Measurements from ENCODE around the gene UBE2J2. TPM values are rescaled to one million over a fixed set of nuclear protein-coding genes. Genes with fewer than 3 reads are reported as not detected.

Gene UBE2J2
- polyA plus RNA-seq, 2 of the 4 experiments (the other 2 are of a cell fraction) = 21.2 to 36.2 TPM

- DNase-seq (ENCODE audit: low read depth in 1 of 2, low spot score in 1 of 2) = no peak
- no peak for FAIRE-seq
- no peak overlapping the region for H3K4me2 ChIP-seq
- peak in 1 of 2 experiments; percentile 12; a peak in 3 of 6 replicates for ATAC-seq
- no peak overlapping the region for H3K27ac ChIP-seq
- TF ChIP-seq MAZ (IDR thresholded peaks at IDR 0.05; ENCODE audit: borderline replicate concordance, low read depth, low read length) (no peak), REST (IDR thresholded peaks at IDR 0.05) (no peak), FOSL2 (IDR thresholded peaks at IDR 0.05) (no peak), FOSL2 (CRISPR knock-in tag; IDR thresholded peaks at IDR 0.05) (no peak), HOXA7 (CRISPR knock-in tag; IDR thresholded peaks at IDR 0.05) (no peak), MYC (IDR thresholded peaks at IDR 0.05; ENCODE audit: borderline replicate concordance, low read length) (no peak), CHD2 (IDR thresholded peaks at IDR 0.05; ENCODE audit: low read length, partially characterized antibody) (no peak), MAFK (IDR thresholded peaks at IDR 0.05; ENCODE audit: partially characterized antibody) (no peak), EP300 (IDR thresholded peaks at IDR 0.05) (no peak), POLR2AphosphoS2 (conservative IDR thresholded peaks at IDR 0.05; ENCODE audit: low read length) (no peak), ZC3H11A (IDR thresholded peaks at IDR 0.05) (no peak), JUN (IDR thresholded peaks at IDR 0.05) (no peak), GATA3 (IDR thresholded peaks at IDR 0.05; ENCODE audit: borderline replicate concordance) (no peak), BCL3 (IDR thresholded peaks at IDR 0.05) (no peak), EHMT2 (IDR thresholded peaks at IDR 0.05; ENCODE audit: low read depth) (no peak), USF2 (IDR thresholded peaks at IDR 0.05) (no peak), NPAS2 (CRISPR knock-in tag; IDR thresholded peaks at IDR 0.05; ENCODE audit: borderline replicate concordance) (no peak), NR3C1 (IDR thresholded peaks at IDR 0.05) (no peak)
- peaks cover 3% of the 10 kb centered on the region; the same call in 1 of the 3 replicates for H3K4me1 ChIP-seq
- ChIA-PET CTCF (interaction anchor here (1.2 kb wide), 1 partner anchor 12 kb away, joined by 3 read pairs; no protein-coding TSS in a partner anchor), POLR2A (no interaction called here)
- H3K4me3 ChIP-seq = no peak overlapping the region
- 66% methylated on average over 14 of the region's 19 CpGs for WGBS (ENCODE audit: missing lambda C conversion rate)
- no peaks in the 10 kb centered on the region for H3K9me3 ChIP-seq
These were observed 68.5 kb downstream of the UBE2J2 start for GRCh38 chr1:1204998-1205768.

- peaks cover 3% of the 10 kb centered on the region; the same call in 1 of the 3 replicates for H3K4me1 ChIP-seq
- WGBS (ENCODE audit: missing lambda C conversion rate) = no CpG with 5 or more reads among the region's 8 CpGs
- CTCF ChIA-PET = interaction anchor here (1.2 kb wide), 1 partner anchor 13 kb away, joined by 3 read pairs; no protein-coding TSS in a partner anchor
- H3K9me3 ChIP-seq = no peaks in the 10 kb centered on the region
- no peak overlapping the region for H3K27ac ChIP-seq
- no peak for FAIRE-seq
- no peak for DNase-seq (ENCODE audit: low read depth in 1 of 2, low spot score in 1 of 2)
- ATAC-seq = no peak
- POLR2A ChIA-PET = no interaction called here
- no peak overlapping the region for H3K4me3 ChIP-seq
- H3K4me2 ChIP-seq = no peak overlapping the region
- TF ChIP-seq POLR2AphosphoS2 (conservative IDR thresholded peaks at IDR 0.05; ENCODE audit: low read length) = no peak
- TF ChIP-seq CEBPB (IDR thresholded peaks at IDR 0.05) = no peak
- TF ChIP-seq MAFK (IDR thresholded peaks at IDR 0.05; ENCODE audit: partially characterized antibody) = no peak
- TF ChIP-seq TFCP2L1 (CRISPR knock-in tag; IDR thresholded peaks at IDR 0.05) = no peak
- no peak for TF ChIP-seq HDAC2 (IDR thresholded peaks at IDR 0.05)
- TF ChIP-seq FOSL2 (IDR thresholded peaks at IDR 0.05) = no peak
- TF ChIP-seq FOSL2 (CRISPR knock-in tag; IDR thresholded peaks at IDR 0.05) = no peak
- no peak for TF ChIP-seq RCOR1 (IDR thresholded peaks at IDR 0.05; ENCODE audit: low read depth, low read length)
- TF ChIP-seq CBX8 (IDR thresholded peaks at IDR 0.05) = no peak
- TF ChIP-seq MAX (IDR thresholded peaks at IDR 0.05) = no peak
- no peak for TF ChIP-seq HEYL (CRISPR knock-in tag; IDR thresholded peaks at IDR 0.05)
- TF ChIP-seq RNF2 (IDR thresholded peaks at IDR 0.05; ENCODE audit: borderline replicate concordance, low read depth) = no peak
- no peak for TF ChIP-seq HOXB5 (CRISPR knock-in tag; IDR thresholded peaks at IDR 0.05)
- TF ChIP-seq HES2 (IDR thresholded peaks at IDR 0.05) = no peak
- TF ChIP-seq MAZ (IDR thresholded peaks at IDR 0.05; ENCODE audit: borderline replicate concordance, low read depth, low read length) = no peak
- TF ChIP-seq POLR2A (IDR thresholded peaks at IDR 0.05; ENCODE audit: low read length) = no peak
- no peak for TF ChIP-seq ELK1 (IDR thresholded peaks at IDR 0.05; ENCODE audit: low read depth, low read length)
These were observed 69.2 kb downstream of the UBE2J2 start for GRCh38 chr1:1204425-1204920.
